HL-60 (cell line): ENCODE data around the gene STX4.
"Not testable (repeated sequence)": the region's sequence is repeated elsewhere in the genome, so short reads cannot be mapped to it uniquely, and the experiment has no call there.

Source experiments
- CTCF ChIP-seq: IDR thresholded peaks from one replicate; pipeline ENCODE4 v1.5.1; 2011; ENCODE audit warnings: low read length, control low read depth, inconsistent platforms; ENCODE audit not compliant: insufficient read depth
- GABPA ChIP-seq: IDR thresholded peaks from 2 replicates; pipeline ENCODE4 v1.6.1; 2012; ENCODE audit warnings: low read depth
- POLR2AphosphoS5 ChIP-seq: IDR thresholded peaks from 2 replicates; pipeline ENCODE4 v1.6.1; 2012; ENCODE audit warnings: low read depth
- TF ChIP-seq, protein P1 (sequence below): IDR thresholded peaks from 2 replicates; pipeline ENCODE4 v1.6.1; 2012; ENCODE audit warnings: low read depth; ENCODE audit not compliant: insufficient replicate concordance

GRCh38 chr16:31017756-31018155 lies 15.6 kb upstream of the STX4 start:
- not testable (repeated sequence) for TF ChIP-seq CTCF, POLR2AphosphoS5, GABPA
- TF ChIP-seq, protein P1, sequence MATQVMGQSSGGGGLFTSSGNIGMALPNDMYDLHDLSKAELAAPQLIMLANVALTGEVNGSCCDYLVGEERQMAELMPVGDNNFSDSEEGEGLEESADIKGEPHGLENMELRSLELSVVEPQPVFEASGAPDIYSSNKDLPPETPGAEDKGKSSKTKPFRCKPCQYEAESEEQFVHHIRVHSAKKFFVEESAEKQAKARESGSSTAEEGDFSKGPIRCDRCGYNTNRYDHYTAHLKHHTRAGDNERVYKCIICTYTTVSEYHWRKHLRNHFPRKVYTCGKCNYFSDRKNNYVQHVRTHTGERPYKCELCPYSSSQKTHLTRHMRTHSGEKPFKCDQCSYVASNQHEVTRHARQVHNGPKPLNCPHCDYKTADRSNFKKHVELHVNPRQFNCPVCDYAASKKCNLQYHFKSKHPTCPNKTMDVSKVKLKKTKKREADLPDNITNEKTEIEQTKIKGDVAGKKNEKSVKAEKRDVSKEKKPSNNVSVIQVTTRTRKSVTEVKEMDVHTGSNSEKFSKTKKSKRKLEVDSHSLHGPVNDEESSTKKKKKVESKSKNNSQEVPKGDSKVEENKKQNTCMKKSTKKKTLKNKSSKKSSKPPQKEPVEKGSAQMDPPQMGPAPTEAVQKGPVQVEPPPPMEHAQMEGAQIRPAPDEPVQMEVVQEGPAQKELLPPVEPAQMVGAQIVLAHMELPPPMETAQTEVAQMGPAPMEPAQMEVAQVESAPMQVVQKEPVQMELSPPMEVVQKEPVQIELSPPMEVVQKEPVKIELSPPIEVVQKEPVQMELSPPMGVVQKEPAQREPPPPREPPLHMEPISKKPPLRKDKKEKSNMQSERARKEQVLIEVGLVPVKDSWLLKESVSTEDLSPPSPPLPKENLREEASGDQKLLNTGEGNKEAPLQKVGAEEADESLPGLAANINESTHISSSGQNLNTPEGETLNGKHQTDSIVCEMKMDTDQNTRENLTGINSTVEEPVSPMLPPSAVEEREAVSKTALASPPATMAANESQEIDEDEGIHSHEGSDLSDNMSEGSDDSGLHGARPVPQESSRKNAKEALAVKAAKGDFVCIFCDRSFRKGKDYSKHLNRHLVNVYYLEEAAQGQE: not testable (repeated sequence)
